K562 (cell line): Measurements from ENCODE around the gene MAP1S. TPM values are rescaled to one million over a fixed set of nuclear protein-coding genes. Genes with fewer than 3 reads are reported as not detected.
A peak's percentile ranks its signal among the peaks of the same experiment; 100 is the strongest.

Source experiments
- ATAC-seq: fragments of 200-7000 bp; cut with Tn5 transposase; 3 replicates; pipeline ENCODE4 v1.9.1; 2020; ENCODE audit warnings: moderate library complexity
- BruUV-seq: library from RNA; stranded (reverse); fragments of 400-500 nt; replicated peaks from 2 replicates; lab custom pipeline; 2021; lab: Mats Ljungman, UMichigan
- CTCF ChIA-PET: fragments of 300-600 bp; formaldehyde crosslinking; extraction: SDS; loops from one replicate; lab custom pipeline; 2021; ENCODE audit warnings: low intra/inter-chr PET ratio; lab: Yijun Ruan, JAX
- POLR2A ChIA-PET: fragments of 300-600, 350-650 bp; sonication (Branson Sonifier 250); formaldehyde crosslinking; extraction: SDS; loops from one replicate; lab custom pipeline; 2021; ENCODE audit warnings: antibody characterized with exemption, inconsistent platforms; lab: Yijun Ruan, JAX
- DNase-seq, 4 experiments: peaks; one replicate each; pipeline versions ENCODE4 v3.0.0 to v3.0.0-alpha.2; 2011 to 2018; ENCODE audit warnings: low spot score in 3 of 4, mixed read lengths in 3 of 4; ENCODE audit errors: extremely low read depth in 1 of 4
- FAIRE-seq: peaks from 2 replicates; lab custom pipeline; 2011; peaks lifted over from hg19 to GRCh38; lab: Jason Lieb, UNC
- H2AFZ ChIP-seq: 2 replicates; pipeline ENCODE4 v1.6.0; 2011; ENCODE audit warnings: low read depth, low read length, control low read depth, inconsistent platforms
- H3K27ac ChIP-seq: fragments of 200-600 bp; 3 replicates; pipeline ENCODE4 v1.8.0; 2011; ENCODE audit warnings: low read depth, mild to moderate bottlenecking, control low read depth, inconsistent platforms, low read length, moderate library complexity, mixed read lengths; ENCODE audit errors: extremely low read depth
- H3K27me3 ChIP-seq, 2 experiments: fragments of 300-600 bp in 1 of 2; 2 replicates in 1 of 2; 3 replicates in 1 of 2; pipeline versions ENCODE4 v1.6.0 to v1.8.0; 2011; ENCODE audit warnings: inconsistent platforms in 2 of 2, low read length in 2 of 2, mild to moderate bottlenecking in 1 of 2, mixed read lengths in 1 of 2, moderate library complexity in 1 of 2; ENCODE audit not compliant: control insufficient read depth in 2 of 2, insufficient read depth in 2 of 2
- H3K36me3 ChIP-seq: fragments of 300-600 bp; 3 replicates; pipeline ENCODE4 v1.8.0; 2011; ENCODE audit warnings: mild to moderate bottlenecking, low read length, inconsistent platforms; ENCODE audit not compliant: control insufficient read depth, insufficient read depth
- H3K4me1 ChIP-seq, 2 experiments: fragments of 200-600 bp in 1 of 2; replicated peaks in 1 of 2; 2 replicates in 1 of 2; 3 replicates in 1 of 2; pipeline versions ENCODE4 v1.5.1 to v1.8.0; 2011; ENCODE audit warnings: inconsistent platforms in 2 of 2, low read length in 2 of 2, mild to moderate bottlenecking in 1 of 2, mixed read lengths in 1 of 2, moderate library complexity in 1 of 2; ENCODE audit not compliant: control insufficient read depth in 2 of 2, insufficient read depth in 2 of 2
- H3K4me2 ChIP-seq: 2 replicates; pipeline ENCODE4 v1.6.1; 2011; ENCODE audit warnings: low read length, control low read depth, inconsistent platforms, mixed read lengths; ENCODE audit not compliant: insufficient read depth
- H3K4me3 ChIP-seq: fragments of 200-600 bp; sonication (generic), shearing (Covaris generic); 2 replicates; pipeline ENCODE4 v1.5.1; 2016; ENCODE audit warnings: control low read depth, inconsistent platforms
- H3K79me2 ChIP-seq: fragments of 200-600 bp; 3 replicates; pipeline ENCODE4 v1.8.0; 2011; ENCODE audit warnings: low read length, inconsistent platforms; ENCODE audit not compliant: control insufficient read depth, insufficient read depth
- H3K9ac ChIP-seq, 2 experiments: 2 replicates each; pipeline versions ENCODE4 v1.6.0 to v1.6.1; 2011; ENCODE audit warnings: low read depth in 2 of 2, low read length in 2 of 2, control low read depth in 1 of 2, inconsistent platforms in 1 of 2, mild to moderate bottlenecking in 1 of 2, mixed read lengths in 1 of 2; ENCODE audit not compliant: insufficient read depth in 1 of 2
- H3K9me1 ChIP-seq: one replicate; pipeline ENCODE4 v1.6.0; 2011; ENCODE audit warnings: inconsistent platforms, mild to moderate bottlenecking, low read length, moderate library complexity; ENCODE audit not compliant: control insufficient read depth, insufficient read depth
- H3K9me3 ChIP-seq: replicated peaks from 2 replicates; pipeline ENCODE4 v1.5.1; 2011; ENCODE audit warnings: low read depth, low read length, inconsistent platforms; ENCODE audit not compliant: control insufficient read depth, insufficient read depth
- H4K20me1 ChIP-seq: replicated peaks from 2 replicates; pipeline ENCODE4 v1.6.1; 2011; ENCODE audit warnings: low read length, inconsistent platforms, mixed read lengths; ENCODE audit not compliant: control insufficient read depth, insufficient read depth
- CBX1 ChIP-seq: sonication (generic); IDR thresholded peaks from 2 replicates; pipeline ENCODE4 v1.6.1; 2016; ENCODE audit warnings: antibody characterized with exemption, low read depth, mild to moderate bottlenecking
- CCNT2 ChIP-seq: IDR thresholded peaks from 2 replicates; pipeline ENCODE4 v1.6.1; 2011; ENCODE audit warnings: borderline replicate concordance, low read depth, mild to moderate bottlenecking, moderate library complexity, mixed read lengths, low read length; ENCODE audit not compliant: insufficient read length; ENCODE audit errors: extremely low read depth
- E4F1 ChIP-seq: fragments of 250-450 bp; sonication (Bioruptor Pico); IDR thresholded peaks from 2 replicates; pipeline ENCODE4 v1.5.0; 2021; ENCODE audit warnings: mild to moderate bottlenecking, borderline replicate concordance
- ESRRA ChIP-seq: fragments of 450-650 bp; IDR thresholded peaks from 2 replicates; pipeline ENCODE4 v1.6.1; 2014; ENCODE audit warnings: low read depth, mild to moderate bottlenecking, moderate library complexity, borderline replicate concordance
- GABPB2 ChIP-seq: fragments of 250-450 bp; sonication (Bioruptor Pico); conservative IDR thresholded peaks from 2 replicates; pipeline ENCODE4 v1.5.1; 2021; ENCODE audit warnings: mild to moderate bottlenecking
- HDGF ChIP-seq: fragments of 450-650 bp; IDR thresholded peaks from 2 replicates; pipeline ENCODE4 v1.6.1; 2016
- LCOR ChIP-seq: sonication (generic); formaldehyde crosslinking; IDR thresholded peaks from 2 replicates; pipeline ENCODE4 v1.8.0; 2022; ENCODE audit warnings: mild to moderate bottlenecking, missing genetic modification reagents
- OTX1 ChIP-seq: fragments of 450-650 bp; formaldehyde crosslinking; IDR thresholded peaks from 2 replicates; pipeline ENCODE4 v1.4.0; 2022; ENCODE audit warnings: mild to moderate bottlenecking
- PHB ChIP-seq: fragments of 250-450 bp; sonication (Bioruptor Pico); IDR thresholded peaks from 2 replicates; pipeline ENCODE4 v1.5.0; 2021
- RAD51 ChIP-seq: fragments of 450-650 bp; IDR thresholded peaks from 2 replicates; pipeline ENCODE4 v1.7.1; 2016; ENCODE audit warnings: low read depth, mild to moderate bottlenecking, borderline replicate concordance
- RBM15 ChIP-seq: fragments of 200-400 bp; formaldehyde crosslinking; IDR thresholded peaks from 2 replicates; pipeline ENCODE4 v1.6.1; 2018; ENCODE audit warnings: mild to moderate bottlenecking, low read length, moderate library complexity; ENCODE audit not compliant: insufficient read depth
- SIN3A ChIP-seq, 2 experiments: fragments of 150-350 bp in 1 of 2; IDR thresholded peaks; 2 replicates each; pipeline ENCODE4 v1.6.1; 2011 to 2016; ENCODE audit warnings: borderline replicate concordance in 2 of 2, low read depth in 2 of 2, low read length in 2 of 2, mild to moderate bottlenecking in 2 of 2, moderate library complexity in 2 of 2; ENCODE audit not compliant: control insufficient read depth in 1 of 2
- SRSF7 ChIP-seq: fragments of 200-400 bp; formaldehyde crosslinking; optimal IDR thresholded peaks from 2 replicates; pipeline ENCODE3; 2017; ENCODE audit warnings: mild to moderate bottlenecking, low read depth, low read length
- TCFL5 ChIP-seq: fragments of 250-450 bp; sonication (Bioruptor Pico); conservative IDR thresholded peaks from 2 replicates; pipeline ENCODE4 v1.6.1; 2021; ENCODE audit warnings: mild to moderate bottlenecking, moderate library complexity, matching md5 sums
- U2AF1 ChIP-seq: fragments of 200-400 bp; formaldehyde crosslinking; optimal IDR thresholded peaks from 2 replicates; pipeline ENCODE3; 2017; ENCODE audit warnings: mild to moderate bottlenecking, low read depth, low read length, moderate library complexity
- ZBTB49 ChIP-seq: sonication (generic); formaldehyde crosslinking; IDR thresholded peaks from 2 replicates; pipeline ENCODE4 v1.8.0; 2022; ENCODE audit warnings: missing genetic modification reagents, mild to moderate bottlenecking, borderline replicate concordance
- ZEB2 ChIP-seq: fragments of 450-650 bp; IDR thresholded peaks from 2 replicates; pipeline ENCODE4 v1.6.1; 2016
- WGBS: fragments of 100-300 bp; shearing (Covaris generic); methylation state at CpG from one replicate; pipeline ENCODE4 v1.1.6; 2016; ENCODE audit warnings: low coverage, mixed read lengths; ENCODE audit not compliant: insufficient coverage; ENCODE audit errors: missing lambda C conversion rate; 5-methylcytosine and 5-hydroxymethylcytosine counted together
- in situ Hi-C: fragments of 300-500 bp; cut with MboI; formaldehyde crosslinking; loops from 4 replicates; pipeline ENCODE4 v1.15.0; 2018; ENCODE audit warnings: inconsistent platforms, mixed read lengths
- intact Hi-C: fragments of 100-400 bp; cut with micrococcal nuclease; formaldehyde crosslinking; loops from 2 replicates; pipeline ENCODE4 v1.14.2; 2022
- polyA plus RNA-seq, 8 experiments: library from polyadenylated mRNA; depleted of rRNA in 4 of 8; stranded (reverse) in 5 of 8; unstranded in 3 of 8; fragments of >200 nt; fragmentation: Nextera tagmentation in 2 of 8; fragmentation: Illumina TruSeq in 1 of 8; extraction: Ambion mirVana in 2 of 8; extraction: Trizol in 1 of 8; gene quantifications; 2 replicates each; pipeline versions ENCODE4 v1.2.1 to v1.2.3, GENCODE V29; 2011 to 2014; ENCODE audit warnings: inconsistent platforms in 1 of 8, missing spikeins in 1 of 8
- total RNA-seq, 7 experiments: library from RNA; depleted of rRNA in 6 of 7; stranded (reverse); fragments of >200 nt in 6 of 7; fragmentation: Illumina TruSeq in 2 of 7; extraction: Trizol in 2 of 7; gene quantifications; 2 replicates each; pipeline versions ENCODE4 v1.2.1 to v1.2.3, GENCODE V29; 2011 to 2021; ENCODE audit warnings: low replicate concordance in 1 of 7

The MAP1S gene
- total and polyA plus RNA-seq, 9 of the 15 experiments (the other 6 are each of a cell fraction or from before 2014, with no cell fraction given) = 2.0 to 81.0 (median 9.5) TPM

- Histone ChIP-seq H3K9me3 (no peaks in the 10 kb centered on the region), H3K27me3 (no peaks in the 10 kb centered on the region), H3K27ac (peak within 1 kb of the TSS; percentile 92), H3K79me2 (peaks cover 48% of the 10 kb centered on the region), H3K9ac (peak within 1 kb of the TSS; percentile 91 to 93), H4K20me1 (no peaks in the 10 kb centered on the region; the same call in 1 of the 2 replicates), H2AFZ (peak within 1 kb of the TSS; percentile 84), H3K4me2 (peak within 1 kb of the TSS; percentile 95), H3K4me3 (peak within 1 kb of the TSS; percentile 70), H3K9me1 (no peaks in the 10 kb centered on the region), H3K4me1 (peaks cover 14 to 48% of the 10 kb centered on the region in 2 experiments), H3K36me3 (peaks cover 31% of the 10 kb centered on the region; the same call in 2 of the 3 replicates)
- BruUV-seq = TSS peak; percentile 92
- POLR2A ChIA-PET = interaction anchor here (0.5 to 4.6 kb wide), 9 partner anchors 9 to 292 kb away, joined by 3 to 29 read pairs (median 4); partner anchors contain the start of gene MAP1S
- CTCF ChIA-PET = no interaction called here
- ATAC-seq = peak; percentile 81
- peak; percentile 78 to 91 (median 82) for DNase-seq
- 1% methylated on average over 25 of the region's 28 CpGs for WGBS
- in situ Hi-C loops = no loop called here
- peak; percentile 89 for FAIRE-seq
- intact Hi-C loops = no loop called here
- TF ChIP-seq SRSF7 (no peak), ZBTB49 (no peak), RBM15 (no peak), PHB (CRISPR knock-in tag) (no peak), ZEB2 (no peak), E4F1 (CRISPR knock-in tag) (no peak), TCFL5 (CRISPR knock-in tag) (no peak), HDGF (peak; percentile 100), RAD51 (peak; percentile 33; the same call in 1 of the 2 replicates), OTX1 (CRISPR knock-in tag) (0 out of 2 replicates have a peak, but pooled peaks have one; percentile 15), CBX1 (peak; percentile 96), LCOR (no peak), ESRRA (peak; percentile 74), GABPB2 (CRISPR knock-in tag) (no peak), U2AF1 (no peak), SIN3A (IDR thresholded peaks at IDR 0.05; ENCODE audit: borderline replicate concordance in 2 of 2, control insufficient read depth in 1 of 2, low read depth in 2 of 2, low read length in 2 of 2) (peak in 1 of 2 experiments; percentile 73; a peak in 1 of 4 replicates), CCNT2 (peak; percentile 45)
Observed at GRCh38 chr19:17751103-17751911, 32.0 kb downstream of the MAP1S start, which contains the start of gene FCHO1. FCHO1 (plus strand) TSS chr19:17751477; CDS start chr19:17755165, 3,688 bp downstream.
